Measurements from ENCODE around the gene ZNF223.
A peak's percentile ranks its signal among the peaks of the same experiment; 100 is the strongest.

ZNF223 gene

DNA sequence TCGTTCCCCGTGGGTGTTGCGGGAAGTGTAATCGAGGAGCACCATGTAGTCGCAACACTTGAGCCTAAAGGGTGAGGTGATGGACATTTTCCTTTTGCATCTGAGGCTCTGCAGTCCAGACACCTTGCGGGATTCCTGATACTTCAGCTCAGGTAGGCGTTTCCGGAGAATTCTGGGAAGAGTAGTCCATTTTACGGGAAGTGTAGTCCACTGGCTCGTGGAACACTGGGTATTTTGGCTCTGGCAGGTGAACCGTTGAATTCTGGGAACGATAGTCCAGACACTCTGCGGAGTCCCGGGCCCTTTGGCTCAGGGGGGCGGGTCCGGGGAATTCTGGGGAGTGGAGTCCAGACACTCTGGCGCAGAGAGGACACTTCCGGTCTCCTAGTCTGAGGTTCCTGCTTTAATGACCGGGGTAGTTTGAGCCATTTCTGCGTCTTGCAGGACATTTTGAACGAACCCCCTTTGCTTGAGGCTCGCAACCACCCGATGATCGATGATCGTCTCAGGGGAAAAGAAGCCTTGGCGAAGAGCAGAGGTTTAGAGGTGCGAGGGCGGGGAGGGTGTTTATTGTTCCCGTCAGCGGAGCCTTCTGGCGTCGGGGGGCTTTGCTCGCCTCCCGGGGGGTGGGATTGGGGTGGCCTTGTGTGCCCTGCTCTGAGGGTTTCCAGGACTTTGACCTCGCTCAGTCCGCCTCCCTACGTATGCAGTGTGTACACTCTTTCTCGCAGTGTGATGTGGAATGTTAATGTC is at the start of gene ZNF223:
Gene ZNF223 (plus strand): TSS at position 387 of the 753 bp plus-strand sequence. CDS start 3,141 bp downstream, outside the sequence.
- FAIRE-seq (peak; percentile 91), DNase-seq (ENCODE audit: insufficient read length, low spot score) (peak; percentile 97)

DNA sequence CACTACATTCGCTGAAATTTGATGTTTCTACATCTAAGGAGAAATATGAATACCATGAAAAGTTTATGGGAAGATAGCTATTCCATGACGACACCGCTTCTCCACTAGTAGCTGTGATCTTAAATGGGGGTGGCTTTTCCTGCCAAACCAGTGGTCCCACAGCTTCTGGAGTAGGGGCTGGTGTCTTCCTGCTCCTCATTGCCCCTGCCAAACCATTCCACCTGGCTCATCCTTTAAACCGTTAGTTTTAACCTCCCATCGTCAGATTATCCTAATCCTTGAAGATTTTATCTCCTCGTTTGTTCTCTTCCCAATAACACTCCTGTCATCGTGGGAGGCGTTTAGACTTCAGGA is 49.6 kb upstream of the ZNF223 start:
- peak; percentile 6 for DNase-seq (ENCODE audit: insufficient read length, low spot score)
- no peak for FAIRE-seq

- FAIRE-seq, result peak; percentile 90
- peak; percentile 95 for DNase-seq (ENCODE audit: insufficient read length, low spot score)
Observed at GRCh38 chr19:44002566-44003460, 49.0 kb upstream of the ZNF223 start, which contains the start of gene ZNF230. ZNF230 (plus strand) TSS chr19:44002957; CDS start chr19:44007079, 4,122 bp downstream.

DNA sequence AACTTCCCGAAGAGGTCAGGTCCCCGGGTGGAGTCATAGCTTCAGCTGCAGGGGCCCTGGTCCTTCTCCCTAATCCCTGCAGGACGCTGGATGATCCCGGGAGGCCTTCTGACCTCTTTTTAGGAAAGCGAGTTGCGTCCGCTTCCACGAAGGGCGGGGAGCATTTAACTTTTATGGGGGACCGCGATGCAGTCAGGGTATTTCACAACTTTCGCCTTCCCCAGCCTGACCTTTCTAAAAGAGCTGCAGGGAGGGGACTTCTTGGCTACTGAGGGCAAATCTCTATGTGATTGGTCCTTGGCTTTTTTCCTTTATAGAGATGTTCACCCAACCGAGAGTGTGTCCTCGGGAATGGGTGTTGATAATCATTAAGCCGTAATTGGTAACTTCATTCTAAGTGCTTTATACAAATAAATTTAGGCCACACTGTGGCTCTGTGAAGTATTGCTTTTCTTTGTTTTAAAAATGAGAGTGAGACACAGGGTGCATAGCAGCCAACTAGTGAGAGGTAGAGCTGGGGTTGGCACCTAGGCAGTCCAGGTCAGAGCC is 48.3 kb upstream of the ZNF223 start:
- no peak for FAIRE-seq
- peak; percentile 11 for DNase-seq (ENCODE audit: insufficient read length, low spot score)

- FAIRE-seq (no peak), DNase-seq (ENCODE audit: insufficient read length, low spot score) (no peak)
Observed at GRCh38 chr19:44005973-44006372, 45.9 kb upstream of the ZNF223 start.

DNA sequence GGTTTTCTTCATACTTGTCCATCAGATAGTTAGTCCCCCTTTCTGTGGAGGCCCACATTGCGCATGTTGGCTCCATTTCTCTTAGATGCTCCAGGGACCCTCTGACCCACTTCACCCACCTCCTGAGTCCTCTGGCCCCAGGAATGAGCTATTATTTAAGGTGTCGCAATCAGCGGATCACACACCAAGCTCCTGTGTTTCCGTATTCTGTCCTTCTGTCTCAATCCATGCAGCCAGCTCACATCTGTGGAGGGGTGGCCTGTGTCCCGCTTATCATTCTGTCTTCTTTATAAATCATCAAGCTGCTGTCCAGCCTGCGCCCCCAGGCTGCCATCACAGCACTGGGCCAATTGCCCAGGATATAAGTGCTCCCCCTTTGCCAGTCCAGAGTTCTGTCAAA is 44.4 kb upstream of the ZNF223 start:
- DNase-seq (ENCODE audit: insufficient read length, low spot score) (no peak), FAIRE-seq (no peak)

- no peak for FAIRE-seq
Observed at GRCh38 chr19:44010468-44010867, 41.4 kb upstream of the ZNF223 start.

DNA sequence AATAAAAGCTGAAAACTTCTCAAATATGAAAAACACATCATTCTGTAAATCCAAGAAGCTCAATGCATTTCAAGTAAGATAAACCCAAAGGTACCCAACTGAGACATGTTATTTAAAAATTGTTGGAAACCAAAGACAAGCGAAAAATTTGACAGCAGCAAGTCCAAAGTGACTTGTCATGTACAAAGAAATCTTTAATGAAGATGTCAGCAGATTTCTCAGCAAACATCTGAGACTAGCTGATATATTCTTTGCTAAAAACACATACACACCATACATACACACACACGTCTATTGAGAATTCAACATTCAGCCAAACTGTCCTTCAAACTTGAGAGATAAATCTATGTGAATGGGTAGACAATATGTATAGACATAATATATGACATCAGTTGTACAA is 32.3 kb upstream of the ZNF223 start:
- DNase-seq (ENCODE audit: insufficient read length, low spot score) (no peak), FAIRE-seq (no peak)

More at GRCh38 chr19:44010468-44010867, 41.4 kb upstream of the ZNF223 start:
- DNase-seq (ENCODE audit: insufficient read length, low spot score), result no peak

DNA sequence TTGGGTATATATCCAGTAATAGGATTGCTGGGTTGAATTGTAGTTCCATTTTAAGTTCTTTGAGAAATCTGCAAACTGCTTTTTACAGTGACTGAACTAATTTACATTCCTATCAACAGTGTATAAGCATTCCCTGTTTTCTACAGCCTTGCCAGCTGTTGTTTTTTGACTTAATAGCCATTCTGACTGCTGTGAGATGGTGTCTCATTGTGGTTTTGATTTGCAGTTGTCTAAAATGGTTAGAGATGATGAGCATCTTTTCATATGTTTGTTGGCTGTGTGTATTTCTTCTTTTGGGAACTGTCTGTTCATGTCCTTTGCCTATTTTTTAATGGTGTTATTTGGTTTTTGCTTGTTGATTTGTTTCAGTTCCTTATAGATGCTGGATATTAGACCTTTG is 30.6 kb upstream of the ZNF223 start:
- FAIRE-seq, result no peak
- no peak for DNase-seq (ENCODE audit: insufficient read length, low spot score)

- DNase-seq (ENCODE audit: insufficient read length, low spot score) (no peak), FAIRE-seq (no peak)
Observed at GRCh38 chr19:44024900-44025216, 27.0 kb upstream of the ZNF223 start.

DNA sequence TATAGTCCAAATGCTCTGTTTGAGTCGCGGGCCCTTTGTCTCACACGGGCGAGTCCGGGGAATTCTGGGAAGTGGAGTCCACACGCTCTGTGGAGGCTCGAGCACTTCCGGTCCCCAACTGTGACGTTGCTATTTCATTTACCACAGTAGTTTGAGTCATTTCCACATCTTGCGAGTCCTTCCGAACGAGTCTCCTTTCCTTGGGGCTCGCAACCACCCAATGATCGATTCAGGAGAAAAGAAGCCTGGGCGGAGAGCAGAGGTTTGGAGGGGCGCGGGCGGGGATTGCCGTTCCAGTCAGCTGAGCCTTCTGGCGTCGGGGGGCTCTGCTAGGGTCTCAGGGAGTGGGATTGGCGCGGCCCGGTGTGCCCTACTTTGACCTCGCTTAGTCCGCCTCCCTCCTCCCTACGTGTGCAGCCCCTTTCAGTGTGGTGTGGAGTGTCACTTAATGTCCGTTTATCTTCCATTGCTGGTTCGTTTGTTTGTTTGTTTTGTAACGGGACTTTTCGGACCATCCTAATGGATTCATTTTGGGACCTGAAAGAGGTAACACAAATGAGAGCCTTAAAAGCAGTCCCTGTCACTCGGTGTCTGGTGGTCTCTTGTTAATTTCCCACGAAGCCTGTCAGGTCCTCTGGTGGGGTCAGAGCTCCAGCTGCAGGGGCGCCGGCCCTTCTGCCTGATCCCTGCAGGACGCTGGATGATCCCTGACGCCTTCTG is 26.5 kb upstream of the ZNF223 start, which contains the start of gene ZNF222:
Gene ZNF222 (plus strand): TSS at position 163 of the 720 bp plus-strand sequence. CDS start 58 bp downstream, at position 221.
- DNase-seq (ENCODE audit: insufficient read length, low spot score), result peak; percentile 79
- FAIRE-seq, result peak; percentile 44

DNA sequence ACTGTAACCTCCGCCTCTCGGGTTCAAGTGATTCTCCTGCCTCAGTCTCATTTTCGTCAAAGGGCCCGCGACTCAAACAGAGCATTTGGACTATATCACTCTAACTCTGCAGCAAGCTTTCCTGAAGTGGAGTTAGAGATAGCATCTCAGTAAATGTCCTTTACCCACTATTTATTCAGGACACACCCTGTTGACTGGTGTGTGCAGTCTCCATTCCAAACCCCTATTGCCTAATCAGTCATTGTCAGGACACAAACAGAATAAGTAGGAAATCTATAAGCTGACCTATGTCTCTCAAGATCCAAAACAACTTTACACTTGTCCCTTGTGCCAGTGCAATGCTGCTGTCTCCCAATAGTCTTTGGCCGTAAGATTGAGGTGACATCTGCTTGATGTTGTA is 25.2 kb upstream of the ZNF223 start:
- FAIRE-seq (no peak), DNase-seq (ENCODE audit: insufficient read length, low spot score) (no peak)

DNA sequence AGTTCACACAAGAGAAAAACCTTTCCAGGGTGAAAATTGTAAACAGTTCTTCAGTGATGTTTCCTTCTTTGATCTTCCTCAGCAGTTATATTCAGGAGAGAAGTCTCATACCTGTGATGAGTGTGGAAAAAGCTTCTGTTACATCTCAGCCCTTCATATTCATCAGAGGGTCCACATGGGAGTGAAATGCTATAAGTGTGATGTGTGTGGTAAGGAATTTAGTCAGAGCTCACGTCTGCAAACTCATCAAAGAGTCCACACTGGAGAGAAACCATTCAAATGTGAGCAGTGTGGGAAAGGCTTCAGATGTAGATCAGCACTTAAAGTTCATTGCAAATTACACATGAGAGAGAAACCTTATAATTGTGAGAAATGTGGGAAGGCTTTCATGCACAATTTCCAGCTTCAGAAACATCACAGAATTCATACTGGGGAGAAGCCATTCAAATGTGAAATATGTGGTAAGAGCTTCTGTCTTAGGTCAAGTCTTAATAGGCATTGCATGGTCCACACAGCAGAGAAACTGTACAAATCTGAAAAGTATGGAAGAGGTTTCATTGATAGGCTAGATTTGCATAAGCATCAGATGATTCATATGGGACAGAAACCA is 19.7 kb upstream of the ZNF223 start:
- FAIRE-seq, result no peak
- no peak for DNase-seq (ENCODE audit: insufficient read length, low spot score)

DNA sequence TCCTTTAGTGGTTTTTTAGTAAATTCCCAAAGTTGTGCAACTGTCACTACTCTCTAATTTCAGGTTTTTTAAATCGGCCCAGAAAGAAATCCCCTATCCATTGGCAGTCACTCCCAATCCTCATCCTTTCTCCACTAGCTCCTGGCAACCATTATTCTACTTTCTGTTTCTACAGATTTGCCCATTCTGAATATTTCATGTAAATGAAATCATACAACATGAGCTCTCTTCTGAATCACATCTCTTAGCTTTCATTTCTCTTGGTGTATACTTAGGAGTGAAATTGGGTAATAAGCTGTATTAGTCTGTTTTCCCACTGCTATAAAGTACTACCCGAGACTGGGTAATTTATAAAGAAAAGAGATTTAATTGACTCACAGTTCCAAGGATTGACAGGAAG is 9.7 kb upstream of the ZNF223 start:
- FAIRE-seq (no peak), DNase-seq (ENCODE audit: insufficient read length, low spot score) (no peak)

DNA sequence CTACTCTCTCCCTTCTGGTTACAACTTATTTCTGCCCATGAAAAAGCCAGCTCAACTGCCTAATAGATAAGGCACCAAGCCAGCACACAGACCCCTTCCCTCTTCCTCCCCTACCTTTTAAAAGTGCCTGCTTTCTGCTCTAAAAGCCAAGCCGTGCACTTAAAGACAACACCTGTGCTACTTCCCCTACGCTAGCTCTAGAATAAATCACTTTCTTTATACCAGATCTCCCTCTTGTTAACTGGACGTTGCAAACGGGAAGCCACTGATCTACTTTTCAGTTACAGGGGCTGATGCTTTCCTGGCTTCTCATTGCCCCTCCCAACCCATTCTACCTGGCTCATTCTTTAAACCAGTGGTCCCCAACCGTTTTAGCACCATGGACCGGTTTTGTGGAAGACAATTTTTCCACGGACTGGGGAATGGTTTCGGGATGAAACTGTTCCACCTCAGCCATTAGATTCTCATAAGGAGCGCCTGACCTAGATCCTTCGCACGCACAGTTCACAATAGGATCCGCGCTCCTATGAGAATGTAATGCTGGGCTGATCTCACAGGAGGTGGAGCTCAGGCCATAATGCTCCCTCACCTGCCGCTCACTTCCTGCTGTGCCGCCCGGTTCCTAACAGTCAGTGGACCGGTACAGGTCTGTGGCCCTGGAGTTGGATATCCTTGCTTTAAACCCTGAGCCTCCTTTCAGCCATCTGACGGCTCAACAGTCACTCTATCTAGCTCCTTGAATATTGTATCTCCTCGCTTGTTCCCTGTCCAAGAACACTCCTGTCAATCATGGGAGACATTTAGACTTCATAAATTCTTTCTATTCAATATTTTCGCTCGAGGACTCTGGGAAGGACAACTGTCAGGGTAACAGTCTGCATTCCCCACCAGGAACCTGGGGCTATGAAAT is 841 bp upstream of the ZNF223 start:
- DNase-seq (ENCODE audit: insufficient read length, low spot score) (no peak), FAIRE-seq (no peak)

DNA sequence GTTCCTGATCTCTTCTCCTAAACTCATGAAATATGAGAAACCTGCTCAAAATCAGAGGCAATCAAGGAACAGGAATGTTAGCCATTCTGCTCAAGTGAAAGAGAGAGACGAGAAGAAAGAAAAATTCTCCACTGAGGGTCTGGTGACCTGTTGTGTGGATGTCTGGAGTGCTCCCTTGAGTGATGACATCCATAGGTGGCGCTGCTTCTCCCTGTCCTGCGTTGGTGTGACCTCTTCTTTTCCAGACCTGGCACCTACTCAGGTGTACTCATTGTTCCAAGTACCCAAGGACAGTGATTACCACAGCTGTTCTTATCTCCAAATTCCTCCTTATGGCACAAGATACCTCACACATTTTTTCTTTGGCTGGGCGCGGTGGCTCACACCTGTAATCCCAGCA is 4.0 kb downstream of the ZNF223 start:
- no peak for DNase-seq (ENCODE audit: insufficient read length, low spot score)
- no peak for FAIRE-seq

- DNase-seq (ENCODE audit: insufficient read length, low spot score) (no peak), FAIRE-seq (peak; percentile 73)
Observed at GRCh38 chr19:44059229-44059628, 7.4 kb downstream of the ZNF223 start.

GRCh38 chr19:44061038-44061437 is 9.2 kb downstream of the ZNF223 start:
- DNase-seq (ENCODE audit: insufficient read length, low spot score), result no peak

DNA sequence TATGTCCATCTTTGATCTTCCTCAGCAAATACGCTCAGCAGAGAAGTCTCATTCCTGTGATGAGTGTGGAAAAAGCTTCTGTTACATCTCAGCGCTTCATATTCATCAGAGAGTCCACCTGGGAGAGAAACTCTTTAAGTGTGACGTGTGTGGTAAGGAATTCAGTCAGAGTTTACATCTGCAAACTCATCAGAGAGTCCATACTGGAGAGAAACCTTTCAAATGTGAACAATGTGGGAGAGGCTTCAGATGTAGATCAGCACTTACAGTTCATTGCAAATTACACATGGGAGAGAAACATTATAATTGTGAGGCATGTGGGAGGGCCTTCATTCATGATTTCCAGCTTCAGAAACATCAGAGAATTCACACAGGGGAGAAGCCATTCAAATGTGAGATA is 14.5 kb downstream of the ZNF223 start:
- FAIRE-seq (no peak), DNase-seq (ENCODE audit: insufficient read length, low spot score) (no peak)

More at GRCh38 chr19:44061038-44061437, 9.2 kb downstream of the ZNF223 start:
- FAIRE-seq, result no peak
